ENCODE data around the gene NME9. TPM values are rescaled to one million over a fixed set of nuclear protein-coding genes. Genes with fewer than 3 reads are reported as not detected.
A peak's percentile ranks its signal among the peaks of the same experiment; 100 is the strongest.

The NME9 gene
- polyA plus RNA-seq, 2 of the 4 experiments (the other 2 are of a cell fraction) = 0.05 TPM; not detected in 1

- FAIRE-seq (no peak), DNase-seq (ENCODE audit: low read depth in 1 of 2, low spot score in 1 of 2) (no peak), ATAC-seq (no peak)
- H3K4me1 ChIP-seq = no peaks in the 10 kb centered on the region
- ChIA-PET CTCF (no interaction called here), POLR2A (no interaction called here)
- WGBS (ENCODE audit: missing lambda C conversion rate) = 84% methylated on average over 1 of the region's 1 CpG
- H3K27ac ChIP-seq = no peak overlapping the region
- no peak overlapping the region for H3K4me3 ChIP-seq
- H3K9me3 ChIP-seq = no peaks in the 10 kb centered on the region
- no peak for TF ChIP-seq RAD21 (conservative IDR thresholded peaks at IDR 0.05 in 1 of 2, IDR thresholded peaks at IDR 0.05 in 1 of 2)
- TF ChIP-seq ESRRA (IDR thresholded peaks at IDR 0.05; ENCODE audit: borderline replicate concordance, low read length) = no peak
- H3K4me2 ChIP-seq = no peak overlapping the region
Observed at GRCh38 chr3:138265745-138266144, 63.9 kb downstream of the NME9 start.

GRCh38 chr3:138263104-138263503 is 66.5 kb downstream of the NME9 start:
- ChIA-PET CTCF (interaction anchor here (1.1 kb wide), 1 partner anchor 8 kb away, joined by 3 read pairs; no protein-coding TSS in a partner anchor), POLR2A (no interaction called here)
- FAIRE-seq (no peak), ATAC-seq (no peak), DNase-seq (ENCODE audit: low read depth in 1 of 2, low spot score in 1 of 2) (peak in 1 of 2 experiments; percentile 0)
- H3K4me3 ChIP-seq = no peak overlapping the region
- no peaks in the 10 kb centered on the region for H3K9me3 ChIP-seq
- no peak for TF ChIP-seq ATOH8 (CRISPR knock-in tag; IDR thresholded peaks at IDR 0.05; ENCODE audit: low read depth)
- TF ChIP-seq GATA3 (IDR thresholded peaks at IDR 0.05; ENCODE audit: borderline replicate concordance) = no peak
- TF ChIP-seq ESRRA (IDR thresholded peaks at IDR 0.05; ENCODE audit: borderline replicate concordance, low read length) = no peak
- no peak overlapping the region for H3K4me2 ChIP-seq
- no peak overlapping the region for H3K27ac ChIP-seq
- no peaks in the 10 kb centered on the region for H3K4me1 ChIP-seq
- WGBS (ENCODE audit: missing lambda C conversion rate) = 60% methylated on average over 2 of the region's 2 CpGs

GRCh38 chr3:138260611-138261010 is 69.0 kb downstream of the NME9 start:
- Histone ChIP-seq H3K4me1 (no peaks in the 10 kb centered on the region), H3K27ac (no peak overlapping the region), H3K9me3 (no peaks in the 10 kb centered on the region), H3K4me2 (no peak overlapping the region), H3K4me3 (no peak overlapping the region)
- FAIRE-seq (no peak), ATAC-seq (no peak), DNase-seq (ENCODE audit: low read depth in 1 of 2, low spot score in 1 of 2) (no peak)
- WGBS (ENCODE audit: missing lambda C conversion rate) = 86% methylated on average over 1 of the region's 1 CpG
- no peak for TF ChIP-seq NFE2L2 (conservative IDR thresholded peaks at IDR 0.05; ENCODE audit: low read length)
- ChIA-PET POLR2A (no interaction called here), CTCF (no interaction called here)

GRCh38 chr3:138259126-138259525 is 70.5 kb downstream of the NME9 start:
- Histone ChIP-seq H3K4me2 (no peak overlapping the region), H3K27ac (no peak overlapping the region), H3K9me3 (no peaks in the 10 kb centered on the region), H3K4me3 (no peak overlapping the region), H3K4me1 (peaks cover 4% of the 10 kb centered on the region; the same call in 1 of the 3 replicates)
- ChIA-PET CTCF (interaction anchor here (1.7 kb wide), 1 partner anchor 11 kb away, joined by 4 read pairs; no protein-coding TSS in a partner anchor), POLR2A (no interaction called here)
- WGBS (ENCODE audit: missing lambda C conversion rate) = 91% methylated on average over 4 of the region's 4 CpGs
- DNase-seq (ENCODE audit: low read depth in 1 of 2, low spot score in 1 of 2) (no peak), ATAC-seq (no peak), FAIRE-seq (no peak)
- TF ChIP-seq MAZ (IDR thresholded peaks at IDR 0.05; ENCODE audit: borderline replicate concordance, low read depth, low read length) (no peak), RCOR1 (IDR thresholded peaks at IDR 0.05; ENCODE audit: low read depth, low read length) (no peak), HOXA7 (CRISPR knock-in tag; IDR thresholded peaks at IDR 0.05) (no peak), FOSB (CRISPR knock-in tag; IDR thresholded peaks at IDR 0.05) (no peak), RNF2 (IDR thresholded peaks at IDR 0.05; ENCODE audit: borderline replicate concordance, low read depth) (no peak), CEBPB (IDR thresholded peaks at IDR 0.05) (no peak), PHF8 (IDR thresholded peaks at IDR 0.05; ENCODE audit: borderline replicate concordance, low read depth) (no peak), CBX8 (IDR thresholded peaks at IDR 0.05) (no peak), BHLHE40 (IDR thresholded peaks at IDR 0.05; ENCODE audit: low read depth, low read length) (no peak), TP53 (CRISPR knock-in tag; IDR thresholded peaks at IDR 0.05) (no peak), ZNF302 (CRISPR knock-in tag; IDR thresholded peaks at IDR 0.05) (no peak), JUNB (IDR thresholded peaks at IDR 0.05) (no peak), MYC (IDR thresholded peaks at IDR 0.05; ENCODE audit: borderline replicate concordance, low read length) (no peak), ESRRA (IDR thresholded peaks at IDR 0.05; ENCODE audit: borderline replicate concordance, low read length) (no peak), RAD21 (conservative IDR thresholded peaks at IDR 0.05 in 1 of 2, IDR thresholded peaks at IDR 0.05 in 1 of 2) (no peak)

Measured in A549 (cell line).